ENCODE data around the gene SERPIND1. TPM values are rescaled to one million over a fixed set of nuclear protein-coding genes. Genes with fewer than 3 reads are reported as not detected.

Gene SERPIND1
- total RNA-seq, 6 donors from 2014 or later: 0.57 to 2.6 (median 0.76) TPM; not detected in 2

GRCh38 chr22:20783300-20783673 is 9.4 kb downstream of the SERPIND1 start:
- DNase-seq (no peak), ATAC-seq (ENCODE audit: low FRiP score in 2 of 2) (no peak)
- Histone ChIP-seq H3K27me3 (no peaks in the 10 kb centered on the region), H3K4me3 (no peak overlapping the region), H3K27ac (peak overlapping the region in 1 of 4 donors; percentile 24), H3K9me3 (no peaks in the 10 kb centered on the region), H3K4me1 (peaks cover under 1 to 26% (median 3%) of the 10 kb centered on the region in 4 donors), H3K36me3 (peaks cover 0 to 44% (median 26%) of the 10 kb centered on the region in 4 donors)
- TF ChIP-seq CTCF (IDR thresholded peaks at IDR 0.05) (no peak), EP300 (IDR thresholded peaks at IDR 0.05) (no peak), POLR2A (IDR thresholded peaks at IDR 0.05) (no peak), POLR2AphosphoS5 (IDR thresholded peaks at IDR 0.05) (no peak)
- 94 to 99% methylated on average over 3 of the region's 3 CpGs for WGBS, 2 donors

GRCh38 chr22:20783844-20784723 is 10.2 kb downstream of the SERPIND1 start:
- peak; percentile 32 to 68 (median 59) for TF ChIP-seq CTCF (IDR thresholded peaks at IDR 0.05)
- no peak for TF ChIP-seq POLR2AphosphoS5 (IDR thresholded peaks at IDR 0.05)
- Histone ChIP-seq H3K27me3 (no peaks in the 10 kb centered on the region), H3K27ac (peak overlapping the region in 1 of 4 donors; percentile 24), H3K4me1 (peaks cover 0 to 19% (median 1%) of the 10 kb centered on the region in 4 donors), H3K36me3 (peaks cover 0 to 47% (median 30%) of the 10 kb centered on the region in 4 donors), H3K4me3 (no peak overlapping the region), H3K9me3 (no peaks in the 10 kb centered on the region)
- 49 to 64% methylated on average over 14 of the region's 14 CpGs for WGBS, 2 donors
- peak; percentile 44 to 56 for ATAC-seq (ENCODE audit: low FRiP score in 2 of 2)
- DNase-seq: peak in 1 of 2 donors; percentile 51

GRCh38 chr22:20785415-20785814 is 11.5 kb downstream of the SERPIND1 start:
- TF ChIP-seq CTCF (IDR thresholded peaks at IDR 0.05) (no peak), POLR2A (IDR thresholded peaks at IDR 0.05) (no peak), EP300 (IDR thresholded peaks at IDR 0.05) (no peak), POLR2AphosphoS5 (IDR thresholded peaks at IDR 0.05) (no peak)
- Histone ChIP-seq H3K4me3 (no peak overlapping the region), H3K9me3 (no peaks in the 10 kb centered on the region), H3K27ac (no peak overlapping the region), H3K36me3 (peaks cover 0 to 48% (median 28%) of the 10 kb centered on the region in 4 donors), H3K4me1 (peaks cover 0 to 19% (median 1%) of the 10 kb centered on the region in 4 donors), H3K27me3 (no peaks in the 10 kb centered on the region)
- 90% methylated on average over 3 of the region's 3 CpGs for WGBS, 2 donors
- no peak for ATAC-seq (ENCODE audit: low FRiP score in 2 of 2)
- no peak for DNase-seq

GRCh38 chr22:20786048-20786447 is 12.1 kb downstream of the SERPIND1 start:
- WGBS, 2 donors: 94% methylated on average over 8 of the region's 8 CpGs
- ATAC-seq (ENCODE audit: low FRiP score in 2 of 2): no peak
- Histone ChIP-seq H3K9me3 (no peaks in the 10 kb centered on the region), H3K36me3 (peaks cover 0 to 53% (median 30%) of the 10 kb centered on the region in 4 donors), H3K27ac (no peak overlapping the region), H3K27me3 (no peaks in the 10 kb centered on the region), H3K4me3 (no peak overlapping the region), H3K4me1 (peaks cover 0 to 19% (median 1%) of the 10 kb centered on the region in 4 donors)
- TF ChIP-seq POLR2AphosphoS5 (IDR thresholded peaks at IDR 0.05) (no peak), POLR2A (IDR thresholded peaks at IDR 0.05) (no peak), CTCF (IDR thresholded peaks at IDR 0.05) (no peak)
- no peak for DNase-seq

Data from upper lobe of left lung (tissue), 6 donors.